WTC11 (cell line): ENCODE data around the gene KAZN. TPM values are rescaled to one million over a fixed set of nuclear protein-coding genes. Genes with fewer than 3 reads are reported as not detected.

Experiments used
- ATAC-seq: fragments of 200-7000 bp; cut with Tn5 transposase; 2 replicates; pipeline ENCODE4 v1.10.0; 2021; ENCODE audit warnings: mild to moderate bottlenecking, moderate library complexity
- CTCF ChIA-PET: fragments of 300-600 bp; sonication (Branson Sonifier 250); formaldehyde crosslinking; loops from one replicate; lab custom pipeline; 2021; ENCODE audit warnings: antibody characterized with exemption; lab: Charles Lee
- POLR2A ChIA-PET: fragments of 350-600 bp; sonication (Branson Sonifier 250); formaldehyde crosslinking; loops from one replicate; lab custom pipeline; 2021; ENCODE audit warnings: antibody characterized with exemption; lab: Charles Lee
- DNase-seq: peaks from one replicate; pipeline ENCODE4 v3.0.0; 2021; ENCODE audit warnings: low spot score
- H3K27ac Mint-ChIP-seq: 2 replicates; pipeline ENCODE4 v1.8.0; 2021; ENCODE audit warnings: mixed read lengths
- H3K27me3 Mint-ChIP-seq: 2 replicates; pipeline ENCODE4 v1.8.0; 2021; ENCODE audit warnings: low read depth, mild to moderate bottlenecking, moderate library complexity, mixed read lengths
- H3K36me3 Mint-ChIP-seq: 2 replicates; pipeline ENCODE4 v1.8.0; 2021; ENCODE audit warnings: mixed read lengths
- H3K4me1 Mint-ChIP-seq: 2 replicates; pipeline ENCODE4 v1.8.0; 2022; ENCODE audit warnings: mixed read lengths
- H3K4me3 Mint-ChIP-seq: 2 replicates; pipeline ENCODE4 v1.8.0; 2021; ENCODE audit warnings: mild to moderate bottlenecking, moderate library complexity, mixed read lengths
- H3K9me3 Mint-ChIP-seq: 2 replicates; pipeline ENCODE4 v1.8.0; 2021; ENCODE audit warnings: mixed read lengths
- CREB1 ChIP-seq: sonication (generic); formaldehyde crosslinking; IDR thresholded peaks from 2 replicates; pipeline ENCODE4 v1.8.0; 2023; ENCODE audit warnings: mild to moderate bottlenecking, missing genetic modification reagents
- ELF4 ChIP-seq: sonication (generic); formaldehyde crosslinking; IDR thresholded peaks from 2 replicates; pipeline ENCODE4 v1.8.1; 2022; ENCODE audit warnings: low read depth, mild to moderate bottlenecking, moderate library complexity, missing genetic modification reagents
- FOXK1 ChIP-seq: sonication (generic); formaldehyde crosslinking; IDR thresholded peaks from 2 replicates; pipeline ENCODE4 v1.8.0; 2022; ENCODE audit warnings: mild to moderate bottlenecking, moderate library complexity, missing genetic modification reagents
- FOXP1 ChIP-seq: sonication (generic); formaldehyde crosslinking; IDR thresholded peaks from 2 replicates; pipeline ENCODE4 v1.8.0; 2022; ENCODE audit warnings: missing genetic modification reagents, mild to moderate bottlenecking, moderate library complexity, borderline replicate concordance
- FOXP4 ChIP-seq: sonication (generic); formaldehyde crosslinking; IDR thresholded peaks from 2 replicates; pipeline ENCODE4 v1.8.0; 2022; ENCODE audit warnings: mild to moderate bottlenecking, missing genetic modification reagents
- KAT7 ChIP-seq: sonication (generic); formaldehyde crosslinking; IDR thresholded peaks from 2 replicates; pipeline ENCODE4 v1.8.1; 2023; ENCODE audit warnings: missing genetic modification reagents, mild to moderate bottlenecking, borderline replicate concordance
- NFYB ChIP-seq: sonication (generic); formaldehyde crosslinking; conservative IDR thresholded peaks from 2 replicates; pipeline ENCODE4 v1.8.0; 2022; ENCODE audit warnings: low read depth, missing genetic modification reagents
- NR2C2 ChIP-seq: sonication (generic); formaldehyde crosslinking; IDR thresholded peaks from 2 replicates; pipeline ENCODE4 v1.8.0; 2022; ENCODE audit warnings: mild to moderate bottlenecking, missing genetic modification reagents
- SMAD3 ChIP-seq: sonication (generic); formaldehyde crosslinking; IDR thresholded peaks from 2 replicates; pipeline ENCODE4 v1.8.0; 2022; ENCODE audit warnings: missing genetic modification reagents, mild to moderate bottlenecking, borderline replicate concordance
- SP1 ChIP-seq: sonication (generic); formaldehyde crosslinking; conservative IDR thresholded peaks from 2 replicates; pipeline ENCODE4 v1.8.1; 2022; ENCODE audit warnings: missing genetic modification reagents
- ZNF138 ChIP-seq: sonication (generic); formaldehyde crosslinking; conservative IDR thresholded peaks from 2 replicates; pipeline ENCODE4 v1.8.1; 2022; ENCODE audit warnings: mild to moderate bottlenecking, moderate library complexity, missing genetic modification reagents
- ZNF232 ChIP-seq: sonication (generic); formaldehyde crosslinking; IDR thresholded peaks from 2 replicates; pipeline ENCODE4 v1.8.0; 2022; ENCODE audit warnings: mild to moderate bottlenecking, missing genetic modification reagents
- ZNF317 ChIP-seq: sonication (generic); formaldehyde crosslinking; IDR thresholded peaks from 2 replicates; pipeline ENCODE4 v1.8.1; 2023; ENCODE audit warnings: low read depth, mild to moderate bottlenecking, moderate library complexity, missing genetic modification reagents, borderline replicate concordance
- ZNF423 ChIP-seq: fragments of 250-450 bp; sonication (Bioruptor Pico); IDR thresholded peaks from 2 replicates; pipeline ENCODE4 v2.1.2; 2022; ENCODE audit warnings: mild to moderate bottlenecking, moderate library complexity
- ZNF425 ChIP-seq: fragments of 250-450 bp; sonication (Bioruptor Pico); conservative IDR thresholded peaks from 2 replicates; pipeline ENCODE4 v1.9.0; 2021; ENCODE audit warnings: mild to moderate bottlenecking
- total RNA-seq: library from RNA; stranded (reverse); gene quantifications from 3 replicates; pipeline ENCODE4 v1.2.3, GENCODE V29; 2021
- TF ChIP-seq, protein P1 (sequence below): sonication (generic); formaldehyde crosslinking; IDR thresholded peaks from 2 replicates; pipeline ENCODE4 v1.8.0; 2022; ENCODE audit warnings: mild to moderate bottlenecking, missing genetic modification reagents
- TF ChIP-seq, protein P2 (sequence below): sonication (generic); formaldehyde crosslinking; IDR thresholded peaks from 2 replicates; pipeline ENCODE4 v1.8.0; 2023; ENCODE audit warnings: mild to moderate bottlenecking, missing genetic modification reagents

KAZN gene
- total RNA-seq, 1 experiment from 2014 or later, result 19.9 TPM

- peak overlapping the region; percentile 73 for H3K27ac Mint-ChIP-seq
- POLR2A ChIA-PET, result no interaction called here
Measured at GRCh38 chr1:15020943-15021745, 422.7 kb downstream of the KAZN start.

DNA sequence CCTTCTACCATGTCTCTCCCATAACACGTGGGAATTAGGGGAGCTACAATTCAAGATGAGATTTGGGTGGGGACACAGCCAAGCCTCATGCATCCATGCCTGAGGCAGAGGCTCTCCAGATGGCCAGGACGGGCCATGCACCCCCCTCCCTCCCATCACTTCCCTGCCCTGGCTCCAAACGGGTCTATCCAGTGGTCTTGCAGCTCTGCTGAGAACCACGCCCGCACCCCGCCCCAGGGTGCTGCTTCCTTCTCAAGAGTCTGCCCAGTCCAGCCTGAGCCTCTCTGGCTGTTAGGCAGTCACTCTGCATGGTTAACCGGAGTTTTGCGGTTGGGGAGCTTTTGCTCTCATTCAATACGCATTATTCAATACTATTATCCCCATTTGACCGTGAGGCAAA is 423.6 kb downstream of the KAZN start:
- H3K27me3 Mint-ChIP-seq, result no peaks in the 10 kb centered on the region
- H3K9me3 Mint-ChIP-seq, result no peaks in the 10 kb centered on the region
- H3K4me3 Mint-ChIP-seq, result no peak overlapping the region
- H3K36me3 Mint-ChIP-seq, result no peaks in the 10 kb centered on the region
- CTCF ChIA-PET, result interaction anchor here (1.4 kb wide), 1 partner anchor 10 kb away, joined by 4 read pairs; no protein-coding TSS in a partner anchor
- POLR2A ChIA-PET, result no interaction called here
- ATAC-seq (no peak), DNase-seq (no peak)
- TF ChIP-seq FOXP4 (CRISPR knock-in tag), result no peak
- no peak for TF ChIP-seq SP1 (CRISPR knock-in tag)
- TF ChIP-seq ELF4 (CRISPR knock-in tag), result no peak
- TF ChIP-seq, protein P1, sequence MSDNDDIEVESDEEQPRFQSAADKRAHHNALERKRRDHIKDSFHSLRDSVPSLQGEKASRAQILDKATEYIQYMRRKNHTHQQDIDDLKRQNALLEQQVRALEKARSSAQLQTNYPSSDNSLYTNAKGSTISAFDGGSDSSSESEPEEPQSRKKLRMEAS, result no peak
- TF ChIP-seq, all 79 proteins: peak for 0
- Mint-ChIP-seq H3K4me1 (peaks cover 38% of the 10 kb centered on the region), H3K27ac (no peak overlapping the region)

More at GRCh38 chr1:15020943-15021745, 422.7 kb downstream of the KAZN start:
- TF ChIP-seq ZNF425 (no peak), ZNF423 (CRISPR knock-in tag) (0 out of 2 replicates have a peak, but pooled peaks have one; percentile 36)
- CTCF ChIA-PET, result interaction anchor here (0.8 to 1.2 kb wide), 2 partner anchors 17 to 38 kb away, joined by 3 read pairs; no protein-coding TSS in a partner anchor
- DNase-seq (no peak), ATAC-seq (no peak)
- H3K9me3 Mint-ChIP-seq, result no peaks in the 10 kb centered on the region
- H3K27me3 Mint-ChIP-seq, result no peaks in the 10 kb centered on the region
- H3K4me3 Mint-ChIP-seq, result no peak overlapping the region
- H3K4me1 Mint-ChIP-seq, result peaks cover 38% of the 10 kb centered on the region
- no peaks in the 10 kb centered on the region for H3K36me3 Mint-ChIP-seq

DNA sequence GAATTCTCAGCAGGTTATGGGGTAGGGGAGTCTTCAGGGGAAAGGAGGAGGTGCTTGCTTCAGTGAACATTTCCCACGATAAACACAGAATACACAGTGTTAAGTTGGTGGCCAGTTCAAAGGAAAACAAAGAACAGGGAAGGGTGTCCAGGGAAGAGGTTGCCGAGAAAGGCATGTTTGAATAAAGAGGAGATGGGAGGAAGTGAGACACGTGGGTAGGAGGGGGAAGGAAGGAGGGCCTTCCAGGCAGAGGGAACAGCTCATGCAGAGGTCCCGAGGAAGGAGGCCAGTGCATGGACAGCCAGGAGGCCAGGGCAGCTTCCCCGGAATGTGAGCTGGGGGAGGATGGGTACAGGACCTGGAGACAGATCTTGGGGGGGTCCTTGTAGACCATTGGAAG is 424.7 kb downstream of the KAZN start:
- ATAC-seq (no peak), DNase-seq (no peak)
- TF ChIP-seq FOXP4 (CRISPR knock-in tag) (no peak), KAT7 (CRISPR knock-in tag) (no peak), ZNF232 (no peak), SP1 (CRISPR knock-in tag) (no peak), SMAD3 (CRISPR knock-in tag) (no peak), ZNF138 (no peak)
- H3K9me3 Mint-ChIP-seq, result no peaks in the 10 kb centered on the region
- POLR2A ChIA-PET, result interaction anchor here (0.6 kb wide), 2 partner anchors 41 to 143 kb away, joined by 3 to 5 read pairs; no protein-coding TSS in a partner anchor
- H3K27me3 Mint-ChIP-seq, result no peaks in the 10 kb centered on the region
- peaks cover 45% of the 10 kb centered on the region for H3K4me1 Mint-ChIP-seq
- H3K27ac Mint-ChIP-seq, result no peak overlapping the region
- no peak overlapping the region for H3K4me3 Mint-ChIP-seq
- CTCF ChIA-PET, result interaction anchor here (0.6 to 1.4 kb wide), 5 partner anchors 11 to 236 kb away, joined by 3 to 7 read pairs (median 4); no protein-coding TSS in a partner anchor
- no peaks in the 10 kb centered on the region for H3K36me3 Mint-ChIP-seq

DNA sequence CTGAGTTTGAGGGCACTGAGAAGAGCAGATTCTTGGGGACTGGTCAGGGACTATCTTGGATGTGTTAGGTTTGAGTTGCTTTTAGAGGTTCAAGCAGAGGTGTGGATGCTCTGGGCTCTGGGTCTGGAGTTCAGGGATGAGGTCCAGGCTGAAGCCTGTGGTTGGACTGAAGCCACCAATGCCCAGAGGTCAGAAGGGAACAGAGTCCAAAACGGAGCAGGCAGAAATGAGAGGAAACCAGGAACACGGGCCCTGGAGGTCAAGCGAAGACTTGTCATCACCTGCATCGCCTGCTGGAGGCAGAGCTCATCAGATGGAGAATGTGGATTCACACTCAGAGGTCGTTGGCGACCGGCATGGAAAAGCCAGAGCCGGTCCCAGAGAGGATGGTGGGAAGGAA is 425.5 kb downstream of the KAZN start:
- DNase-seq (no peak), ATAC-seq (no peak)
- no peak overlapping the region for H3K4me3 Mint-ChIP-seq
- H3K4me1 Mint-ChIP-seq, result peaks cover 53% of the 10 kb centered on the region
- CTCF ChIA-PET, result interaction anchor here (0.8 to 1.0 kb wide), 2 partner anchors 36 to 245 kb away, joined by 3 read pairs; no protein-coding TSS in a partner anchor
- H3K27ac Mint-ChIP-seq, result peak overlapping the region; percentile 12; the same call in 1 of the 2 replicates
- H3K36me3 Mint-ChIP-seq, result no peaks in the 10 kb centered on the region
- no peaks in the 10 kb centered on the region for H3K27me3 Mint-ChIP-seq
- POLR2A ChIA-PET, result no interaction called here
- no peaks in the 10 kb centered on the region for H3K9me3 Mint-ChIP-seq
- TF ChIP-seq NR2C2 (CRISPR knock-in tag) (no peak), ELF4 (CRISPR knock-in tag) (no peak), FOXP1 (CRISPR knock-in tag) (no peak), ZNF317 (CRISPR knock-in tag) (no peak), CREB1 (no peak), FOXK1 (CRISPR knock-in tag) (no peak), ZNF138 (no peak), NFYB (no peak)
- TF ChIP-seq, protein P2, sequence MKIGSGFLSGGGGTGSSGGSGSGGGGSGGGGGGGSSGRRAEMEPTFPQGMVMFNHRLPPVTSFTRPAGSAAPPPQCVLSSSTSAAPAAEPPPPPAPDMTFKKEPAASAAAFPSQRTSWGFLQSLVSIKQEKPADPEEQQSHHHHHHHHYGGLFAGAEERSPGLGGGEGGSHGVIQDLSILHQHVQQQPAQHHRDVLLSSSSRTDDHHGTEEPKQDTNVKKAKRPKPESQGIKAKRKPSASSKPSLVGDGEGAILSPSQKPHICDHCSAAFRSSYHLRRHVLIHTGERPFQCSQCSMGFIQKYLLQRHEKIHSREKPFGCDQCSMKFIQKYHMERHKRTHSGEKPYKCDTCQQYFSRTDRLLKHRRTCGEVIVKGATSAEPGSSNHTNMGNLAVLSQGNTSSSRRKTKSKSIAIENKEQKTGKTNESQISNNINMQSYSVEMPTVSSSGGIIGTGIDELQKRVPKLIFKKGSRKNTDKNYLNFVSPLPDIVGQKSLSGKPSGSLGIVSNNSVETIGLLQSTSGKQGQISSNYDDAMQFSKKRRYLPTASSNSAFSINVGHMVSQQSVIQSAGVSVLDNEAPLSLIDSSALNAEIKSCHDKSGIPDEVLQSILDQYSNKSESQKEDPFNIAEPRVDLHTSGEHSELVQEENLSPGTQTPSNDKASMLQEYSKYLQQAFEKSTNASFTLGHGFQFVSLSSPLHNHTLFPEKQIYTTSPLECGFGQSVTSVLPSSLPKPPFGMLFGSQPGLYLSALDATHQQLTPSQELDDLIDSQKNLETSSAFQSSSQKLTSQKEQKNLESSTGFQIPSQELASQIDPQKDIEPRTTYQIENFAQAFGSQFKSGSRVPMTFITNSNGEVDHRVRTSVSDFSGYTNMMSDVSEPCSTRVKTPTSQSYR, result no peak
